ENCODE measurements around the gene IPO11. TPM values are rescaled to one million over a fixed set of nuclear protein-coding genes. Genes with fewer than 3 reads are reported as not detected.
A peak's percentile ranks its signal among the peaks of the same experiment; 100 is the strongest.

The IPO11 gene
- total and polyA plus RNA-seq, 8 donors: 27.0 to 42.6 (median 37.7) TPM

DNA sequence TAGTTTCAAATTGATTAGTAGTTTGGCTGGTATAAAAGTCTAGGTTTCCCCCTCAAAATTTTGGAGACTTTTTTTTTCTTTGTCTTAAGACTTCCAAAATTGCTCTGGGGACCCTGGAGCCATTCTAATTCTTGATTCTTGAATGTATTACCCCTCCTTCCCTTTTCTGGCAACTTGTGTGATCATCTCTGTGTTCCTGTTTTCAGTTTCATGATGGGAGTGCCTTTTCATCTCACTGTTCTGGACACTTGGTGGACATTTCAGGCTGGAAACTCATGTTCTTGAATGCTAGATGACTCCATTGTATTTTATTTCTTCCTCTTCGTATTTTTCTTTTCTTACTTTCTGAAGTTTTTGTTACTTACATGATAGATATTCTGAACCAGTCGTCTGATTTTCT is 108.8 kb downstream of the IPO11 start:
- H3K36me3 ChIP-seq: peaks cover 0 to 11% of the 10 kb centered on the region in 2 donors
- no peak overlapping the region for H3K4me3 ChIP-seq
- TF ChIP-seq, protein P1, sequence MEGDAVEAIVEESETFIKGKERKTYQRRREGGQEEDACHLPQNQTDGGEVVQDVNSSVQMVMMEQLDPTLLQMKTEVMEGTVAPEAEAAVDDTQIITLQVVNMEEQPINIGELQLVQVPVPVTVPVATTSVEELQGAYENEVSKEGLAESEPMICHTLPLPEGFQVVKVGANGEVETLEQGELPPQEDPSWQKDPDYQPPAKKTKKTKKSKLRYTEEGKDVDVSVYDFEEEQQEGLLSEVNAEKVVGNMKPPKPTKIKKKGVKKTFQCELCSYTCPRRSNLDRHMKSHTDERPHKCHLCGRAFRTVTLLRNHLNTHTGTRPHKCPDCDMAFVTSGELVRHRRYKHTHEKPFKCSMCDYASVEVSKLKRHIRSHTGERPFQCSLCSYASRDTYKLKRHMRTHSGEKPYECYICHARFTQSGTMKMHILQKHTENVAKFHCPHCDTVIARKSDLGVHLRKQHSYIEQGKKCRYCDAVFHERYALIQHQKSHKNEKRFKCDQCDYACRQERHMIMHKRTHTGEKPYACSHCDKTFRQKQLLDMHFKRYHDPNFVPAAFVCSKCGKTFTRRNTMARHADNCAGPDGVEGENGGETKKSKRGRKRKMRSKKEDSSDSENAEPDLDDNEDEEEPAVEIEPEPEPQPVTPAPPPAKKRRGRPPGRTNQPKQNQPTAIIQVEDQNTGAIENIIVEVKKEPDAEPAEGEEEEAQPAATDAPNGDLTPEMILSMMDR (IDR thresholded peaks at IDR 0.05): no peak
- ATAC-seq: peak; percentile 35
- no peaks in the 10 kb centered on the region for H3K27me3 ChIP-seq
- no peak for DNase-seq
- no peaks in the 10 kb centered on the region for H3K4me1 ChIP-seq
- intact Hi-C loops (cut with DNase I): no loop called here
- H3K9me3 ChIP-seq: no peaks in the 10 kb centered on the region
- no peak overlapping the region for H3K27ac ChIP-seq

DNA sequence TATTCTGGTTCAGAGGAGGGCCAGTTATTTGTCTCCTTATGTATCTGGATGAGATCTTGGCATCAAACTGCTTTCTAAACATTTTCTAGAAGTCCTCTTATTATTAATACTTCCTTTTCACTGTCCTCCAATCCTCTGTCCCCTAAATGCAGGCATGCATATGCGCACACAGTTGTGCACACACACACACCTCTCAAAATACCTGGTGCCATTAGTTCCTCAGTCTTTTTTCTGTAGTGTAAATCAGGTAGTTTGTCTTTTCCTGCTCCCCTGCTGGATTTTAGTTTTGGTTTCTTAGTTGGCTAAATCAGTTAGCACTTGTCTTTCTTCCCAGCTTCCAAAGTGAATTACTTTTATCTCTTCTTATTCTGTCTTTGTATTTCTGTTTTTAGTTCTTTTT is 110.2 kb downstream of the IPO11 start:
- H3K4me3 ChIP-seq: no peak overlapping the region
- no peaks in the 10 kb centered on the region for H3K4me1 ChIP-seq
- no peak overlapping the region for H3K27ac ChIP-seq
- H3K9me3 ChIP-seq: no peaks in the 10 kb centered on the region
- ATAC-seq (no peak), DNase-seq (no peak)
- no peaks in the 10 kb centered on the region for H3K36me3 ChIP-seq
- no peaks in the 10 kb centered on the region for H3K27me3 ChIP-seq
- intact Hi-C loops (cut with DNase I): no loop called here
- TF ChIP-seq, protein P1 (IDR thresholded peaks at IDR 0.05): no peak

DNA sequence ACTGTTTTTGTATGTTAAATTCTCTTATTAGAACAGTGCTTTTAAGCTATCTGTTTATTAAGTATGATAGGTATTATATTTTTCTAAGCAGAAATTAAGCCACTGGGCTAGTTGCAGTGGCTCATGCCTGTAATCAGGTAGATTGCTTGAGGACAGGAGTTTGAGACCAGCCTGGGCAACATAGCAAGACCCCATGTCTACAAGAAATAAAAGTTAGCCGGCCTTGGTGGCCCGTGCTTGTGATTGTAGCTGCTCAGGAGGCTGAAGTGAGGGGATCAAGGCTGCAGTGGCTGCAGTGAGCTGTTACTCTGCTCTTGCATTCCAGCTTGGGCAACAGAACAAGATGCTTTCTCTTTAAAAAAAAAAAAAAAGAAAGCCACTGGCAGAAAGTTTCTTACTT is 121.0 kb downstream of the IPO11 start:
- no peak for ATAC-seq

DNA sequence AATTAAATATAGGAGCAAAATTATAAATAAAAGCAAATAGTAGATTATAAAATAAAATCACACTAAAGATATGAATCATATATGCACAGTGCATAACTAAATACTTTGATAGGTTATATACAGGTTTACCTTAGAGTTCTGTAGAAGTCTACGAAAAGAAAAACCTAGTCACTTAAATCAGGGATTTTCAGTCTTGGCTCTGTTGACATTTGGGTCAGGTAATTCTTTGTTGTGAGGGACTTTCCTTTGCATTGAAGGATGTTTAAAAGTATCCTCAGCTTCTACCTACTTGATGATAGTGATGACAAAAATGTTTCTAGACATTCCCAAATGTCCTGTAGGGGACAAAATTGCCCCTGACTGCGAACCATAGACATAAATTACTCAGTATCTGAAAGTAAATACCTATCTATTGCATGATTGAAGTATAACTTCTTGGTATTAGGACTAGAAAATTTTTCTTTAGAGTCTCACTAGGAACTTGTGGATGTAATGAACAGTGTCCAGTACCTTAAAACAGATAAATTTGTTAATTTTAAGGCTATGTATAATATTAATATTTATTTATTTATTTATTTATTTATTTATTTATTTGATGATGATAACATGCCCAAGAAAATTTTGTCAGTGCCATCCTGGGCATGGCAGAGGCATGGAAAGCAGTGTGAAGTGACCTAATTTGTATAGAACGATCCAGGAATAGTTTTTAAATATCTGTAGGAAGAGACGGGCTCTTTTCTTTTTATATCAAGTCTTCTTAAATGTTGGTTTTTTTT is 122.1 kb downstream of the IPO11 start:
- intact Hi-C loops (cut with DNase I): no loop called here
- H3K4me1 ChIP-seq: peaks cover 0 to 7% of the 10 kb centered on the region in 2 donors
- ATAC-seq: no peak
- no peak for DNase-seq
- H3K27ac ChIP-seq: no peak overlapping the region
- H3K4me3 ChIP-seq: no peak overlapping the region
- no peaks in the 10 kb centered on the region for H3K9me3 ChIP-seq
- TF ChIP-seq, protein P1 (IDR thresholded peaks at IDR 0.05): no peak
- H3K27me3 ChIP-seq: no peaks in the 10 kb centered on the region
- H3K36me3 ChIP-seq: peaks cover 0 to 13% of the 10 kb centered on the region in 2 donors

More for the DNA sequence above, 121.0 kb downstream of the IPO11 start:
- no peak for DNase-seq
- intact Hi-C loops (cut with DNase I): no loop called here
- peaks cover 0 to 7% of the 10 kb centered on the region in 2 donors for H3K4me1 ChIP-seq
- H3K9me3 ChIP-seq: no peaks in the 10 kb centered on the region
- no peaks in the 10 kb centered on the region for H3K27me3 ChIP-seq
- TF ChIP-seq, protein P1 (IDR thresholded peaks at IDR 0.05): no peak
- H3K27ac ChIP-seq: no peak overlapping the region
- H3K36me3 ChIP-seq: peaks cover 0 to 13% of the 10 kb centered on the region in 2 donors
- H3K4me3 ChIP-seq: no peak overlapping the region

DNA sequence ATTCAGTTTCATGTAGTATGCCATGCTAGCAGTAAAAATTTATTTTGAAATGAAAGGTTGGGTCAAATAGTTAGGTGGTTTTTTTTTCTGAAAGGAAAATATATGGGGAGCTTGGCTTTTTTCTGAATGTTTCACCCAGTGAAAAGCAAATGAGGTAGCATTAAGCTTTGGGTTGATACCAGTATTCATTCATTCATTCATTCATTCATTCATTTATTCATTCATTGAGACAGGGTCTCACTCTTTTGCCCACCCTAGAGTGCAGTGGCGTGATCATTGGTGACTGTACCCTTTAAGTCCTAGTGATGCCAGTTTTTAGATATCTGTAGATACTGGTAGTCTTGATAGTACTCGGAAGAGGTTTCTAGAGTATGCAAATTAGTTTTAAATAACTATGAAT is 123.7 kb downstream of the IPO11 start:
- no peaks in the 10 kb centered on the region for H3K9me3 ChIP-seq
- no peaks in the 10 kb centered on the region for H3K27me3 ChIP-seq
- intact Hi-C loops (cut with DNase I): no loop called here
- no peak overlapping the region for H3K4me3 ChIP-seq
- peaks cover 0 to 6% of the 10 kb centered on the region in 2 donors for H3K36me3 ChIP-seq
- ATAC-seq: no peak
- no peak for DNase-seq
- H3K27ac ChIP-seq: no peak overlapping the region
- TF ChIP-seq, protein P1 (IDR thresholded peaks at IDR 0.05): no peak
- H3K4me1 ChIP-seq: peaks cover 0 to 7% of the 10 kb centered on the region in 2 donors

Measured in left lung (tissue), 10 donors.